Calu3 (cell line): ENCODE measurements around the gene HAS3. TPM values are rescaled to one million over a fixed set of nuclear protein-coding genes. Genes with fewer than 3 reads are reported as not detected.
A peak's percentile ranks its signal among the peaks of the same experiment; 100 is the strongest.

Experiments used
- BruUV-seq: library from RNA; stranded (reverse); fragments of 400-500 nt; replicated peaks from 2 replicates; lab custom pipeline; 2021; lab: Mats Ljungman, UMichigan
- CTCF ChIA-PET: fragments of 300-600 bp; sonication (Branson Sonifier 250); formaldehyde crosslinking; loops from one replicate; lab custom pipeline; 2022; ENCODE audit warnings: antibody characterized with exemption; lab: Charles Lee
- DNase-seq: peaks from one replicate; pipeline ENCODE4 v3.0.0; 2022
- H3K27ac Mint-ChIP-seq: one replicate; pipeline ENCODE4 v1.8.0; 2022; ENCODE audit warnings: mixed read lengths; ENCODE audit not compliant: unreplicated experiment
- H3K27me3 Mint-ChIP-seq: one replicate; pipeline ENCODE4 v1.8.0; 2022; ENCODE audit warnings: mixed read lengths; ENCODE audit not compliant: unreplicated experiment
- H3K36me3 Mint-ChIP-seq: one replicate; pipeline ENCODE4 v1.8.0; 2022; ENCODE audit warnings: mild to moderate bottlenecking, moderate library complexity, mixed read lengths; ENCODE audit not compliant: insufficient read depth, unreplicated experiment
- H3K4me1 Mint-ChIP-seq: one replicate; pipeline ENCODE4 v1.8.0; 2022; ENCODE audit warnings: mild to moderate bottlenecking, low read depth, mixed read lengths; ENCODE audit not compliant: unreplicated experiment
- H3K4me3 Mint-ChIP-seq: one replicate; pipeline ENCODE4 v1.8.0; 2022; ENCODE audit warnings: mild to moderate bottlenecking, low read depth, moderate library complexity, mixed read lengths; ENCODE audit not compliant: unreplicated experiment
- H3K9me3 Mint-ChIP-seq: one replicate; pipeline ENCODE4 v1.8.0; 2022; ENCODE audit warnings: low read depth, mixed read lengths; ENCODE audit not compliant: unreplicated experiment
- CTCF ChIP-seq: fragments of 200-600 bp; IDR thresholded peaks from one replicate; pipeline ENCODE4 v1.8.0; 2022; ENCODE audit warnings: antibody characterized with exemption; ENCODE audit not compliant: unreplicated experiment
- intact Hi-C: fragments of 100-400 bp; cut with micrococcal nuclease; formaldehyde crosslinking; loops from one replicate; pipeline ENCODE4 v1.10.0; 2022; ENCODE audit not compliant: unreplicated experiment
- total RNA-seq: library from RNA; stranded (reverse); gene quantifications from 2 replicates; pipeline ENCODE4 v1.2.3, GENCODE V29; 2022

The HAS3 gene
- total RNA-seq, 1 experiment from 2014 or later, result 33.2 TPM

- Mint-ChIP-seq H3K9me3 (no peaks in the 10 kb centered on the region), H3K4me3 (no peak overlapping the region), H3K27me3 (no peaks in the 10 kb centered on the region), H3K27ac (no peak overlapping the region), H3K36me3 (peaks cover 77% of the 10 kb centered on the region), H3K4me1 (peaks cover 13% of the 10 kb centered on the region)
- no TSS peak for BruUV-seq
- CTCF ChIA-PET, result interaction anchor here (0.6 to 0.7 kb wide), 2 partner anchors 10 to 158 kb away, joined by 3 read pairs; no protein-coding TSS in a partner anchor
- intact Hi-C loops, result loop anchor here (10.0 kb wide), 1 partner anchor 410 kb away; no protein-coding TSS in a partner anchor
- no peak for TF ChIP-seq CTCF
- DNase-seq, result no peak
Measured at GRCh38 chr16:69114346-69114975, 9.0 kb downstream of the HAS3 start.

- Mint-ChIP-seq H3K36me3 (peaks cover 75% of the 10 kb centered on the region), H3K9me3 (no peaks in the 10 kb centered on the region), H3K4me1 (peaks cover 11% of the 10 kb centered on the region), H3K27ac (no peak overlapping the region), H3K4me3 (no peak overlapping the region), H3K27me3 (no peaks in the 10 kb centered on the region)
- intact Hi-C loops, result loop anchor here (10.0 kb wide), 1 partner anchor 410 kb away; no protein-coding TSS in a partner anchor
- TF ChIP-seq CTCF, result no peak
- BruUV-seq, result no TSS peak
- DNase-seq, result no peak
- CTCF ChIA-PET, result interaction anchor here (0.7 kb wide), 1 partner anchor 157 kb away, joined by 3 read pairs; no protein-coding TSS in a partner anchor
Measured at GRCh38 chr16:69114976-69115355, 9.5 kb downstream of the HAS3 start.

GRCh38 chr16:69115361-69115760 lies 9.9 kb downstream of the HAS3 start:
- no peak for TF ChIP-seq CTCF
- Mint-ChIP-seq H3K4me3 (no peak overlapping the region), H3K36me3 (peaks cover 75% of the 10 kb centered on the region), H3K4me1 (peaks cover 11% of the 10 kb centered on the region), H3K9me3 (no peaks in the 10 kb centered on the region), H3K27ac (no peak overlapping the region), H3K27me3 (no peaks in the 10 kb centered on the region)
- no peak for DNase-seq
- CTCF ChIA-PET, result no interaction called here
- BruUV-seq, result TSS peak; percentile 13
- intact Hi-C loops, result loop anchor here (10.0 kb wide), 1 partner anchor 411 kb away; no protein-coding TSS in a partner anchor

- no TSS peak for BruUV-seq
- Mint-ChIP-seq H3K4me3 (no peak overlapping the region), H3K27me3 (no peaks in the 10 kb centered on the region), H3K36me3 (peaks cover 73% of the 10 kb centered on the region), H3K27ac (no peak overlapping the region), H3K4me1 (peaks cover 11% of the 10 kb centered on the region), H3K9me3 (no peaks in the 10 kb centered on the region)
- DNase-seq, result no peak
- intact Hi-C loops, result loop anchor here (10.0 kb wide), 1 partner anchor 411 kb away; no protein-coding TSS in a partner anchor
- TF ChIP-seq CTCF, result no peak
- CTCF ChIA-PET, result no interaction called here
Measured at GRCh38 chr16:69115837-69116236, 10.4 kb downstream of the HAS3 start.
